Measurements from ENCODE around the gene CEP41. TPM values are rescaled to one million over a fixed set of nuclear protein-coding genes. Genes with fewer than 3 reads are reported as not detected.

The CEP41 gene
- total RNA-seq, 6 experiments from 2014 or later = 2.6 to 11.7 (median 4.6) TPM

DNA sequence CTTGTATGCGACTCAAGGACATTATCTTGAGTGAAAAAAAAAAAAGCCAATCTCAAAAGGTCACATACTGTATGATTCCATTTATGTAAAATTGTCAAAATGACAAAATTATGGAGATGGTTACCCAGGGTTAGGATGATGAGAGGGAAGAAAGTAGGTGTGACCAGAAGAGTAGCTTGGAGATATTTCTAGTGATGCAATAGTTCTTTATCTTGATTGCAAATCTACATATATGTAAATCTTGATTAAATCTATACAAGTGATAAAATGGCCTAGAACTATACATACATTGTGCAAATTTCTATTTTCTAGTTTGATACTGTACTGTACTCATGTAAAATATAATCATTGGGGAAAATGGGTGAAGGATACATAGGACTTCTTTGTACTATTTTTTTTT is 4.6 kb downstream of the CEP41 start:
- Histone ChIP-seq H3K27ac (no peak overlapping the region), H3K27me3 (no peaks in the 10 kb centered on the region), H3K9me3 (no peaks in the 10 kb centered on the region), H3K36me3 (no peaks in the 10 kb centered on the region), H3K4me3 (no peak overlapping the region), H3K4me1 (peaks cover 0 to under 1% (median 0%) of the 10 kb centered on the region in 4 donors)
- TF ChIP-seq, protein P1, sequence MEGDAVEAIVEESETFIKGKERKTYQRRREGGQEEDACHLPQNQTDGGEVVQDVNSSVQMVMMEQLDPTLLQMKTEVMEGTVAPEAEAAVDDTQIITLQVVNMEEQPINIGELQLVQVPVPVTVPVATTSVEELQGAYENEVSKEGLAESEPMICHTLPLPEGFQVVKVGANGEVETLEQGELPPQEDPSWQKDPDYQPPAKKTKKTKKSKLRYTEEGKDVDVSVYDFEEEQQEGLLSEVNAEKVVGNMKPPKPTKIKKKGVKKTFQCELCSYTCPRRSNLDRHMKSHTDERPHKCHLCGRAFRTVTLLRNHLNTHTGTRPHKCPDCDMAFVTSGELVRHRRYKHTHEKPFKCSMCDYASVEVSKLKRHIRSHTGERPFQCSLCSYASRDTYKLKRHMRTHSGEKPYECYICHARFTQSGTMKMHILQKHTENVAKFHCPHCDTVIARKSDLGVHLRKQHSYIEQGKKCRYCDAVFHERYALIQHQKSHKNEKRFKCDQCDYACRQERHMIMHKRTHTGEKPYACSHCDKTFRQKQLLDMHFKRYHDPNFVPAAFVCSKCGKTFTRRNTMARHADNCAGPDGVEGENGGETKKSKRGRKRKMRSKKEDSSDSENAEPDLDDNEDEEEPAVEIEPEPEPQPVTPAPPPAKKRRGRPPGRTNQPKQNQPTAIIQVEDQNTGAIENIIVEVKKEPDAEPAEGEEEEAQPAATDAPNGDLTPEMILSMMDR (IDR thresholded peaks at IDR 0.05) = no peak
- no peak for TF ChIP-seq POLR2A (IDR thresholded peaks at IDR 0.05)
- intact Hi-C loops (cut with DNase I) = no loop called here
- no peak for DNase-seq
- no peak for ATAC-seq
- 87% methylated on average over 1 of the region's 1 CpG for whole genome bisulfite sequencing (ENCODE audit: insufficient coverage, low coverage, low lambda C conversion rate, missing lambda C conversion rate)

DNA sequence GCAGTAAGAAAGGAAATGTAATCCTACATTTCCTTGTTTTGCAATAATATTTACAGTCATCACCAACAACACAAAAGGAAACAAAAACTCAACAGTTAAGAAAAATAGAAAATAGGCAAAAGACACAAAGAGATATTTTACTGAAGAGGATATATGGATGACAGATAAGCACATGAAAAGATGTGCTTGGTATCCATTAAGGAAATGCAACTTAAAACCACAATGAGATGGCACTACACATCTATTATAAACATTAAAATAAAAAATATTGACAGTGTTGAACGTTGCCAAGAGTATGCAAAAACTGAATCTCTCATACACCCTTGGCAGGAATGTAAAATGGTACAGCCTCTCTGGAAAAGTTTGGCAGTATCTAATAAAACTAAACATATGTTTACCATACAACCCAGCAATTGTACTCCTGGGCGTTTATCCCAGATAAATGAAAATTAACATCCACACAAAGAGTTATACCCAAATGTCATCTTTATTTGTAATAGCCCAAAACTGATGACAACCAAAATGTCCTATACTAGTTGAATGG is 5.4 kb downstream of the CEP41 start:
- 62% methylated on average over 2 of the region's 2 CpGs for WGBS (ENCODE audit: insufficient coverage, low coverage, low lambda C conversion rate, missing lambda C conversion rate)
- no peaks in the 10 kb centered on the region for H3K9me3 ChIP-seq
- H3K4me3 ChIP-seq = no peak overlapping the region
- H3K27ac ChIP-seq = no peak overlapping the region
- intact Hi-C loops (cut with DNase I) = no loop called here
- no peaks in the 10 kb centered on the region for H3K36me3 ChIP-seq
- DNase-seq = no peak
- ATAC-seq = no peak
- H3K4me1 ChIP-seq = no peaks in the 10 kb centered on the region
- H3K27me3 ChIP-seq = no peaks in the 10 kb centered on the region
- TF ChIP-seq POLR2A (IDR thresholded peaks at IDR 0.05) = no peak
- TF ChIP-seq, protein P1 (IDR thresholded peaks at IDR 0.05) = no peak

DNA sequence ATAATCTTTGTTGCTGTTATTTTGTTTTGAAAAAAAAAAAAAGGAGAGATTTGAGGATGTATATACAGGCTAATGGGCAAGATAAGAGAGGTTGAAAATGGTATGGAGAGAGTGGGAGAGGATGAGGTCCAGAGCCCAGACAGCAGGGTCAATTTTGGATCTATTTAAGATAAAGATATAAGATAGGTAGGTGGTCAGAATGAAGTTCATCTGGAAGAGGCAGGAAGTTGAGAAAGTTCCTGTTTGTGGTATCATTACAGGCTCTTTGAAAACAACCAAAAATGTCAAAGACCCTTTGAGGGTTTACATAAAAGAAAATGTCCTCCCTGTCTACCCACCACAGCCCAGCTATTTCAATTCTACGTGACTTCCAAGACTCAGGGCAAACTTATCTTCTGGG is 7.5 kb downstream of the CEP41 start:
- no peak overlapping the region for H3K4me3 ChIP-seq
- no peaks in the 10 kb centered on the region for H3K4me1 ChIP-seq
- no peak for DNase-seq
- no peak for TF ChIP-seq POLR2A (IDR thresholded peaks at IDR 0.05)
- H3K27me3 ChIP-seq = no peaks in the 10 kb centered on the region
- intact Hi-C loops (cut with DNase I) = no loop called here
- WGBS (ENCODE audit: insufficient coverage, low coverage, low lambda C conversion rate, missing lambda C conversion rate) = 57% methylated on average over 1 of the region's 1 CpG
- H3K9me3 ChIP-seq = no peaks in the 10 kb centered on the region
- no peaks in the 10 kb centered on the region for H3K36me3 ChIP-seq
- ATAC-seq = no peak
- H3K27ac ChIP-seq = no peak overlapping the region

DNA sequence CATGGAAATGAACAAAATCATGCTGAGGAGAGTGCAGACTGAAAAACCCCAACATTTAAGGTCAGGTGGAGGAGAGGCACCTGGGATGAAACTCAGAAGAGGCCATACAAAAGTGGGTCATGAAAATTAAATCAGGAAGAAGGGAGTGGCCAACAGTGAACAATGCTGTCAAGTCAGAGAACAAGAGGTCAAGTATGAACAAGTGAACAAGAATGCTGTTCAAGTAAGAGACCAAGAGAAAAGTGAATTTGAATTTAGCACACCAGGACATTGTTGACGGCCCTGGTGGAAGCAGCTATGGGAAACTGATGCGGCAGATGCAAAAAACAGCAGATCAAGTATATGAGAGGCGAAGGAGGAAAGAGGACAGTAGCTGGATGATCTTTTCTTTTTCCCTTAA is 7.9 kb downstream of the CEP41 start:
- TF ChIP-seq, protein P1 (IDR thresholded peaks at IDR 0.05) = no peak
- TF ChIP-seq POLR2A (IDR thresholded peaks at IDR 0.05) = no peak
- H3K9me3 ChIP-seq = no peaks in the 10 kb centered on the region
- H3K27me3 ChIP-seq = no peaks in the 10 kb centered on the region
- 81% methylated on average over 3 of the region's 3 CpGs for WGBS (ENCODE audit: insufficient coverage, low coverage, low lambda C conversion rate, missing lambda C conversion rate)
- no peaks in the 10 kb centered on the region for H3K4me1 ChIP-seq
- H3K27ac ChIP-seq = no peak overlapping the region
- H3K4me3 ChIP-seq = no peak overlapping the region
- intact Hi-C loops (cut with DNase I) = no loop called here
- no peaks in the 10 kb centered on the region for H3K36me3 ChIP-seq
- ATAC-seq (no peak), DNase-seq (no peak)

DNA sequence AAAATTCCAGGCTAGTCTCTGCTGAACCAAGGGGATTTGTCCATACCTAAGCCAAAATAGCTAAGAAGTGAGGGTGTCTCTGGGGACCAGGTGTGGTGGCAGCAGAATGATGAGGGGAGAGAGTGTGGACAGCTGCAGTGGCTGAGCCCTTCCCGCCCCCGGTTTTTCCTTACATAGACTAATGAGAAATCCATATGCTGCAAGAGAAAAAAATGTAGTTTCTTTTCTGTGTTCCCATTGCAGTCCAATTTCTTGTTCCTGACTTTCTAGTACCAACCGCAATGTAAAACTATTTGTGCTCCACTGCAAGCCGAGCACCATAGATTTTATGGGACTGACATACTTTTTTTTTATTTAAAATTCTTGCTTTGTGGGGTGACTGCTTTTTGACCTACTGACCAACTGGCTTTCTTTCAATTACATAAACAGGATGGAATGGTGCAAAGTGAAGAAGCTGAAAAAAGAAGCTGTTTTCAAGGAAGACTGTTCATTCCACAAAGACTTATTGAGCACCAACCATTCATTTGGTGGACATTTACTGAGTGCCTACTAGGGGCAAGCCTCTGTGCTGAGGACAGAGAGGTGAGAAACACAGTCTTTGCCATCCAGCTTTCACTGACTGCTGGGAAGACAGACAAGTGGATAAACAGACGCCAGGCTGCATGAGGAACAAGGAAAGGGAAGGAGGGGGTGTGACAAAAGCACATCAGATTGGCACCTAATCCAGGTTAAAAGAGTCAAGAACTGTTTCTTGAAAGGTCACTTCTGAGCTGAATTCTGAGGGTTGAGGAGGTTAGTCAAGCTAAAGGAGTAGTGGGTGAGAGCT is 9.8 kb downstream of the CEP41 start:
- peak overlapping the region in 1 of 3 donors; percentile 10 for H3K27ac ChIP-seq
- H3K27me3 ChIP-seq = no peaks in the 10 kb centered on the region
- TF ChIP-seq, protein P1 (IDR thresholded peaks at IDR 0.05) = no peak
- TF ChIP-seq POLR2A (IDR thresholded peaks at IDR 0.05) = no peak
- ATAC-seq (peak in 2 of 4 donors; percentile 33 to 43), DNase-seq (no peak)
- intact Hi-C loops (cut with DNase I) = no loop called here
- no peak overlapping the region for H3K4me3 ChIP-seq
- H3K4me1 ChIP-seq = no peaks in the 10 kb centered on the region
- WGBS (ENCODE audit: insufficient coverage, low coverage, low lambda C conversion rate, missing lambda C conversion rate) = 55% methylated on average over 5 of the region's 5 CpGs
- no peaks in the 10 kb centered on the region for H3K36me3 ChIP-seq
- no peaks in the 10 kb centered on the region for H3K9me3 ChIP-seq
